Parathyroid adenoma (tissue), 2 donors: Measurements from ENCODE around the gene CTU2.

ENCODE experiments used
- H2AFZ ChIP-seq: fragments of 300-600 bp; sonication (generic); one replicate; pipeline ENCODE4 v1.7.0; 2017; ENCODE audit warnings: antibody characterized with exemption, mild to moderate bottlenecking
- H3K27ac ChIP-seq: fragments of 300-600 bp; sonication (generic); one replicate; pipeline ENCODE4 v1.7.0; 2017
- H3K27me3 ChIP-seq: fragments of 300-600 bp; sonication (generic); one replicate; pipeline ENCODE4 v1.7.0; 2017; ENCODE audit warnings: low read length; ENCODE audit not compliant: control insufficient read depth, insufficient read depth
- H3K36me3 ChIP-seq: fragments of 300-600 bp; sonication (generic); one replicate; pipeline ENCODE4 v1.7.0; 2017; ENCODE audit warnings: low read length; ENCODE audit not compliant: control insufficient read depth, insufficient read depth
- H3K4me1 ChIP-seq: fragments of 300-600 bp; sonication (generic); one replicate; pipeline ENCODE4 v1.7.0; 2017; ENCODE audit warnings: control low read depth
- H3K4me2 ChIP-seq: fragments of 300-600 bp; sonication (generic); one replicate; pipeline ENCODE4 v1.7.0; 2017; ENCODE audit warnings: low read length
- H3K4me3 ChIP-seq: fragments of 300-600 bp; sonication (generic); one replicate; pipeline ENCODE4 v1.7.0; 2017; ENCODE audit warnings: low read depth, low read length
- H3K79me2 ChIP-seq: fragments of 300-600 bp; sonication (generic); one replicate; pipeline ENCODE4 v1.7.0; 2017; ENCODE audit warnings: control low read depth
- H3K9ac ChIP-seq: fragments of 300-600 bp; sonication (generic); one replicate; pipeline ENCODE4 v1.7.0; 2017; ENCODE audit warnings: mild to moderate bottlenecking
- H3K9me3 ChIP-seq: fragments of 300-600 bp; sonication (generic); one replicate; pipeline ENCODE4 v1.7.0; 2017; ENCODE audit warnings: low read length; ENCODE audit not compliant: control insufficient read depth
- CTCF ChIP-seq: fragments of 300-600 bp; sonication (generic); IDR thresholded peaks from one replicate; pipeline ENCODE4 v1.7.0; 2017; ENCODE audit warnings: antibody characterized with exemption, mild to moderate bottlenecking
- donor health status: primary hyperparathyroidism.

The CTU2 gene

GRCh38 chr16:88760424-88761142 is 54.3 kb downstream of the CTU2 start:
- no peaks in the 10 kb centered on the region for H3K36me3 ChIP-seq
- H3K4me3 ChIP-seq, result no peak overlapping the region
- no peak overlapping the region for H3K27ac ChIP-seq
- H3K9me3 ChIP-seq, result no peaks in the 10 kb centered on the region
- no peaks in the 10 kb centered on the region for H3K27me3 ChIP-seq
- H3K79me2 ChIP-seq, result peaks cover 8% of the 10 kb centered on the region
- peaks cover 7% of the 10 kb centered on the region for H3K4me1 ChIP-seq
- no peak overlapping the region for H3K9ac ChIP-seq
- no peak overlapping the region for H3K4me2 ChIP-seq
- H2AFZ ChIP-seq, result no peak overlapping the region
- TF ChIP-seq CTCF, result no peak

- Histone ChIP-seq H3K27ac (no peak overlapping the region), H3K36me3 (no peaks in the 10 kb centered on the region), H3K4me2 (no peak overlapping the region), H3K4me3 (no peak overlapping the region), H3K4me1 (peaks cover 7% of the 10 kb centered on the region), H3K9ac (no peak overlapping the region), H3K79me2 (peaks cover 8% of the 10 kb centered on the region), H2AFZ (no peak overlapping the region), H3K27me3 (no peaks in the 10 kb centered on the region), H3K9me3 (no peaks in the 10 kb centered on the region)
- no peak for TF ChIP-seq CTCF
These were observed 54.8 kb downstream of the CTU2 start for GRCh38 chr16:88761143-88761534.

- TF ChIP-seq CTCF, result no peak
- no peaks in the 10 kb centered on the region for H3K9me3 ChIP-seq
- H3K36me3 ChIP-seq, result no peaks in the 10 kb centered on the region
- no peak overlapping the region for H2AFZ ChIP-seq
- H3K4me2 ChIP-seq, result no peak overlapping the region
- peaks cover 8% of the 10 kb centered on the region for H3K79me2 ChIP-seq
- H3K9ac ChIP-seq, result no peak overlapping the region
- H3K27ac ChIP-seq, result no peak overlapping the region
- peaks cover 7% of the 10 kb centered on the region for H3K4me1 ChIP-seq
- no peaks in the 10 kb centered on the region for H3K27me3 ChIP-seq
- no peak overlapping the region for H3K4me3 ChIP-seq
These were observed 55.5 kb downstream of the CTU2 start for GRCh38 chr16:88761830-88762229.

GRCh38 chr16:88762258-88762870 is 56.1 kb downstream of the CTU2 start:
- Histone ChIP-seq H3K4me1 (peaks cover 7% of the 10 kb centered on the region), H3K4me2 (no peak overlapping the region), H3K27ac (no peak overlapping the region), H3K36me3 (no peaks in the 10 kb centered on the region), H3K4me3 (no peak overlapping the region), H2AFZ (no peak overlapping the region), H3K9ac (no peak overlapping the region), H3K9me3 (no peaks in the 10 kb centered on the region), H3K27me3 (no peaks in the 10 kb centered on the region), H3K79me2 (peaks cover 8% of the 10 kb centered on the region)
- TF ChIP-seq CTCF, result no peak

GRCh38 chr16:88762941-88763340 is 56.6 kb downstream of the CTU2 start:
- H3K4me1 ChIP-seq, result peaks cover 7% of the 10 kb centered on the region

More at GRCh38 chr16:88762941-88763340, 56.6 kb downstream of the CTU2 start:
- Histone ChIP-seq H3K9me3 (no peaks in the 10 kb centered on the region), H3K36me3 (no peaks in the 10 kb centered on the region), H3K79me2 (peaks cover 10% of the 10 kb centered on the region), H3K27ac (no peak overlapping the region), H3K4me2 (no peak overlapping the region), H3K9ac (no peak overlapping the region), H3K27me3 (no peaks in the 10 kb centered on the region), H2AFZ (no peak overlapping the region), H3K4me3 (no peak overlapping the region)
- TF ChIP-seq CTCF, result no peak
